NCI-H1417 treated with DMSO at 0.1 percent for 48 hours (cell line): Measurements from ENCODE around the gene ATAT1.
"Not testable (repeated sequence)": the region's sequence is repeated elsewhere in the genome, so short reads cannot be mapped to it uniquely, and the experiment has no call there.

Source experiments
- DNase-seq: peaks from one replicate; lab custom pipeline; 2025; lab: John Stamatoyannopoulos, UW

ATAT1 gene

GRCh38 chr6:30651143-30651542 lies 24.5 kb downstream of the ATAT1 start:
- no peak for DNase-seq

DNA sequence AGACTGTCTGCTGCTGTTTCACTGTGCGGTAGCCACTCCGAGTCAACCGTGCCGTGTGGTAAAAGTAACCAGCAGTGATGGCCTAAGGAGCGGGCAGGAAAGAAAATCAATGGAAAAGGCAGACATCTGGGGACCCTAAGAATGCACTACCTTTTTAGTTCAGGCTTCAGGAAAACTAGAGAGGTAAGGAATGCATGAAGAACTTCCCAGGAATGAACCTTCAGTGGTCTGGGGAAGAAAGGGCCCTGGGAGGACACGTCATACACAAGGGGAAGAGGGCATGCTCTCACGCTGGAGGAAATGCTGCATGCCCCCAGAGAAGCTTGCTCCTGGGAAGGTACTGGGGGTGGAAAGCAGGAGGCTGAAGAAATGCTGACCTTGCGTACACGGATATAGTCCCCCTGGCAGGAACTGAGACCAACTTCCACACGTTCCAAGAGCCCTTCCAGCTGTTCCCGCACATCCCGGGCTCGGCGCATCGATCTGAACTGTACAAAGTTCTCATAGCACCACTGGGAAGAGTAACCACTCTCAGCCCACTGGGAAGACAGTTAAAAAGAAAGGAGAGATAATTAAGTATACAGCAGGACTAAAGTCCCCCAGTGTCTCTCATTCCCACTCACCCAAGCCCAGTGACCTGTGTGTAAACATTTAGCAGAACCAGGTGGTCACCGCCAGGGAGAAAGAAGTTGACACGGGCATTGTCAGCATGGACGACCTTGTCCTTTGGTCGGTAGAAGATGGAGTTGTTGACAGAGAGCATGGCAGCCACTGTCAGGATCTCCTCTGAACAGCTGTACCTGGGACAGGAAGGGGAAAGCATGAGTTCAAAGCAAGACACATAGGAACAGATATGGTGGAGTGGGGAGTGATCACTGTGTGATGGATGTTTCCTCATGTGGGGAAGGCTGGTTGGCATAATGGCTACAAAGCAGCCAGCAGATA lies 28.4 kb downstream of the ATAT1 start:
- no peak for DNase-seq

GRCh38 chr6:30655743-30656094 lies 29.0 kb downstream of the ATAT1 start:
- DNase-seq = no peak

DNA sequence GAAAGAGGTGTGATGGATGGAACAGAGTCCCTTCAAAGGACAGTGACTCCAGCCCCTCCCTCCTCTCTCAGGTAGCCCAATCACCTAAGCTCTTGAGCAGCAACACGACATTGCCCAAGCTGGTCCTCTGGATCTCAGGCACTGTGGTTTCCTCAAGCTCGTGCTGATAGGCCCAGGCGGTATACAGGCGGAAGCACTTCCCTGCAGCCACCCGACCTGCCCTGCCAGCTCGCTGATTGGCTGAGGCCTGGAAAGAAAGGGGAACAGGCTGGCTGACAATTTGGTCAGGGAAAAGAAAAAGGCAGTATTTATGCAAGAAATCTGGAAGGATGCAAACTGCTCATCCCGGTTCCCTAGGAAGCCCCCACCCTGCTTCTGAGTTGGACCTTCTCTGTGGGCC lies 29.8 kb downstream of the ATAT1 start:
- no peak for DNase-seq

GRCh38 chr6:30657454-30657853 lies 30.8 kb downstream of the ATAT1 start:
- DNase-seq = no peak

GRCh38 chr6:30657922-30658321 lies 31.2 kb downstream of the ATAT1 start:
- not testable (repeated sequence) for DNase-seq

DNA sequence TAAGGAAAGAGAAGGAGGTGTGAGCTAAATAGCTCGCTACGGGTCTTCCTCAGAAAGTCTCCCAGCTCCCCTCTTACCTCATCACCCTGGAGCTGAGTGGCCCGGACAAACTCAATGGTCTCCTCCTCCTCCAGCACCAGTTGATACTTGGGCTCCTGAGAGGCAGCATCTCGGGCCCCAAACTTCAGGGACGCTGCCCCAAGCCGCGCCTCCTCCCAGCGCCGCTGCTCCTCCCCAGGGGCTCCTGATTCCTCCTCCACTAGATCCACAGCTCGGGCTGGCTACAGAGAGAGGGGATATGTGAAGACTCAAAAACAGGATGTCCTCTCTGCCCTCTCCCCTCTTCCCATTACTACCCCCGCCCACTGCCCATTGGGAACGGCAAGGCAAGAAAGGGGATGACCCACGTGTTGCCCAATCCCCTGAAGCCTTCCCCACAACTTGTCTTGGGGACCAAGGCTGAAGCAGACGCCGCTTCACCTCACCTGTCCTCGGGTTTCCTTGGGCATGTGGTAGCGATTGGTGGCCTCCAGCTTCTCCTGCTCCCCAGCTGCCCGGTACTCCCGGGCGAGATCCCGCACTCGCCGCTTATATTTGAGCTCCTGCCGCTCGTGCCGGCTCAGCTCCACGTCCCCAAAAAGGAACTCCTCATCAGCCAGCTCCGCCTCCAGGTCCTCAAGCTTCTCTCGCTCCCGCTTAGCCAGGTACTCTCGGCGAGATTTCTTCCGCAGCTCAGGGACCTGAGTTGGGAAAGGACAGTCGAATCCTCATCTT lies 38.5 kb downstream of the ATAT1 start:
- DNase-seq = no peak

DNA sequence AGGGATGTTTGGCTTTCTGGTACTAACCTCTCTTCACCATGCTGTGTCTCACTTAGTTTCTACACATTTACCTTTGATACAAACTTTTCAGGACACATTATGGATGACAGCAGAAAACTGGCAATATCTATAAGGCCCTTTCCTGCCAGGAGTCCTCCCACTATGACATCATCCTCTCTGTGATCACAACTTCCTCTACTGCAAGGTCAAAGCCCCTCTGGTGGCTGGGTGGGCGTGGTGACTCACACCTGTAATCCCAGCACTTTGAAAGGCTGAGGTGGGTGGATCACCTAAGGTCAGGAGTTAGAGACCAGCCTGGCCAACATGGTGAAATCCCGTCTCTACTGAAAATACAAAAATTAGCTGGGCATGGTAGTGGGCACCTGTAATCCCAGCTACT lies 39.6 kb downstream of the ATAT1 start:
- not testable (repeated sequence) for DNase-seq

GRCh38 chr6:30670760-30671527 lies 44.3 kb downstream of the ATAT1 start:
- DNase-seq = no peak

DNA sequence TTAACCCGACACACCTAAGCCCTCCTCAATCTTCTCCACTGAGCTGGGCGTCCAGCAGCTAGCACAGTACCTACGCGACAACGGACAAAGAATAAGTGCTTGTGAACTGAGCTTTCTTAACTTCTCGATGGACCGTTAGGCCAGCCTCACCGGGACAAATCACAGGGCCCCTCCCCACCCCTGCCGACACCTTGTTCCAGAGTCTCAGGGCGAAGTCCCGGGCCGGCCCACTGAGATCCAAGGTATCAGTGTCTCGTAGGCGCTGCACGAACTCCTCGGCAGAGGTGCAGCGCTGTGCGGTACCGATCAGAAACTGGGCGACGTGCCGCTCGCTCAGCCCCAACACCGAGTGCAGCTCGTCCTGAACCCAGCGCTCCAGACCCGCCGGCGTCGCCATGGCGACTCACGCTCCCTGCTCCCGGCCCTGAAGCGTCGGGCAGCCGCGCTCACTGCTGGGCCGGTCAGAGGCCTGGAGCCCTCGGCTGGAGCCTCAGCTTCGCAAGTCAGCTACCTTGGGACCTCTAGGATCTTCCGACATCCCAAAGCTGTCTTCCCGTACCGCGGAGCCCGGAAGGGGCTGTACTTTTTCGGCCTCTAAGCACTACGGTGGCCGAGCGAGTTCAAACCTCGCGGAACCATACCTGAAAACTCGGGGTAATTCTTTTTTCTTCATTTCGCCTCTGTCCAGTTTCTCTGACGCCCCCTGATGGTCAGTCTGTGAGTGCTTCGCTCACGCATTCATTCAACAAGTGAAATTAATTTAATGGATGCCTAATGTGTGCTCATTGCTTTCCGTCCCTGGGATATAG lies 46.0 kb downstream of the ATAT1 start, which contains the start of gene DHX16:
Gene DHX16, minus strand, starts transcription at position 562 of the 809 bp plus-strand sequence. Its CDS starts 165 bp downstream, at position 397.
- peak; percentile 84 for DNase-seq

GRCh38 chr6:30676660-30677285 lies 50.1 kb downstream of the ATAT1 start:
- no peak for DNase-seq

- peak; percentile 15 for DNase-seq
Measured at GRCh38 chr6:30678964-30679726, 52.5 kb downstream of the ATAT1 start.

DNA sequence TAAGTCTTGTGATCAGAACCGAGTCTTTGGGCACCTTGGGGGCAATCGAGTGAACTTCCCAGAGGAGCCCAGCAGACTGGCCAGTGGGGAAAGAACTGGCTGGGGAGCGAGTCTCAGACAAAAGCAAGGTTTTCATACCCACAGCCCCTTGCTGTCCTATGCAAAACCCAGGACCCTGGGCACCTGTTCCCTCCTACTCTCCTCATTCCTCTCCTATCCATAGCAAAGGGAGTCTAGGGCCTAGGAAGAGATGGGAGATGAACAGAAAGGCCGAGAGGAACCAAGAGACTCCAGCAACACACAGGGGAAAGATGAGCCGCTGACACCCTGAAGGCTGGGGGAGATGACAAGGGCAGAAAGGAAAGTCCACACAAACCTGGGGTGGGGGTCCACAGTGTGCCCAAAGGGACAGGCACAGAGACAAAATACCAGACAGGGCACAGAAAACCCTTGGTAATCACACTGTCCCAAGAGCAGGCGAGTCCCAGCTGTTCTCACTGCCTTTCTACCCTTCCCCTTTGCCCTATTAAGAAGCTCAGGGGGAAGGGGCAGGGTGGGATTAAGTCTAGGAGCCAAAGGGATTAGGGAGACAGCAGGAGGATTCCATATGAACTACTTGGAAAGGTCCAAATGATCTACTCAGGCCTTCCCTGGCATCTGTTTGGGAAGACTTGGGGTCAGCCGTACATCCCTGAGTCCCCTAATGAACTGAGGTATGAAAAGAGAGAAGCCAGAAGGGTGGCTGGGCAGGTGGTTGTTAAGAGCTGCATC lies 53.3 kb downstream of the ATAT1 start:
- DNase-seq = no peak

GRCh38 chr6:30681766-30682142 lies 55.1 kb downstream of the ATAT1 start:
- DNase-seq = no peak

DNA sequence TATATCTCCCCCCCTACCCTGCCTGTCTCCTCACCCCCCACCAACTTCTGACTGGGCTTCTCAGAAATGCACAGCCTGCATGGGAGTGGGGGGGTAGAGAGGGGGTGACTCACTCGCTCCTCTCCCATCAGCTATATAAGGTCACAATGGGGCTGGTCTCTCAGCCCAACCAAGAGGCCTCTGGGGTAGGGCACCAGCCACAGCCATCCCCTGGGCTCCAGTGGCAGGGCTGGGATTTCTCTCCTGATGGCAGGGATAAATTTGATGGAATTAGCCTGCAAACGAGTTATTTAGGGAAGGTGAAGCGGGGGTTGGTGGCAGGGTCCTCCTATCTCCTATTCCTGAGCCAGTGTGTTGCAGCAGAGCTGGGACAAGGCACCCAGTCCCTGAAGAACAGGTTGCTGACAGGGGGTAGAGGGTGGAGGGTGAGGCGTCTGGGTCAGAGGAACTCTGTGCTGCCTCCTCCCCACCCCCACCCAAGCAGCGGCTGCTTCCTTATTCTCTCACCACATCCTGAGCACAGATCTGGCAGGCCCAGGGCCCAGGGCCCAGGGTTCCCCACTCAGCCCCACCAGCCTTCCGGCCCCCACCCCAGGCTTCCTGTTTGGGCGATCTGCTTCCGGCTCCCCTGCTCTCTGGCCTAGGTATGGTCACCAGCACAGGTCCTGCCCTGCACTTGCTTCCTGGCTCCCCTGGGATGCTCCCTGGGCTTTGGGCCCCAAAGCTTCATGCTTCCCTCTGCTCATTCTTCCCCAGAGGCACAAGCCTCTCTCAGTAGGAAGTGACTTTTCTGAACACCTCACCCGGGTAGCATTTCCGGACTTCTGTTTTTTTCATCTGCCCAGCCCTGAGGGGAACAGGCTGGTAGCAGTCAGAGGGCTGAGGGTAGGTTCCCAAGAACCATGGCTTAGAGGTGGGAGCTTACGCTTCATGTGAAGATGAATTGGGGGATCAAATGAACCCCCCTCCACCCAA lies 55.8 kb downstream of the ATAT1 start:
- no peak for DNase-seq

DNA sequence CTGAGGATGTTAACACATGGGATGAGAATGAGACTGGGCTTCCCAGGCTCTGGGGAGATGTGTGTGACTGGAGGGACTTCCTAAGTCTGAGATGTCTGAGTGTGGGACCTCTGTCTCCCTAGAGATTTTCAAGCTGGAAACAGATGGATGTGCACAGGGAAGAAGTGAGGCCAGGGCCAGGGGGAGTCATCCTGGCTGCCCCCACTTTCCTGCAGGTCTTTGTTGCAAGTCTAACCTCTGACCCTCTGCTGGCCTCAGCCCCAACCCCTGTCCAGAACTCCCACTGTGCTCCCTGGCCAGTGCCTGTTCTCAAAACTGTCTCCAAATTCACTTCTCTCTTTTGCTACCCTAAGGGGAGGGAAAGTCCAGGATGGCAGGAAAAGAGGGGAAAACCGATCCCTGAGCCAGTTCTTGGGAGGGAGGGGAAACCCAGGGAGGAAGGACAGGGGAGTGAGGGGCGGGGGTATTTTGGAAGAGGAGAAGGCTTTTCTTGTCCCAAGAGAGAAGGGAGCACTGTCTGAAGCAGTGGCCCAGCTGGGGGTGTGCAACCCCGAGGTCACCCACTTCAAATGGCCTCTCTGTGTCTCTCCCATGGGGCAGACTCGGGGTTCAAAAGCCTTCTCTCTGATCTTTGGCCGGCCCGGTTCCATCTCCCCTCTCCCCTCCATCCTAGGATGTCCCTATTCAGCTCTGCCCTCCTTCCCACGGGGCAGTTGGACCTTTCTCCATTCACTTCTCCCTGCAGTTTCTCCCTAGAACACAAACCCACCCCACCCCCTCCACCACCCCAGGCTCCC lies 56.7 kb downstream of the ATAT1 start:
- no peak for DNase-seq

GRCh38 chr6:30683980-30684338 lies 57.3 kb downstream of the ATAT1 start:
- no peak for DNase-seq
